NCI-H2029 (cell line): Measurements from ENCODE around the gene FMNL2.
A peak's percentile ranks its signal among the peaks of the same experiment; 100 is the strongest.

ENCODE experiments used
- DNase-seq: peaks from one replicate; lab custom pipeline; 2025; lab: John Stamatoyannopoulos, UW

The FMNL2 gene

GRCh38 chr2:152649997-152650396 is 315.0 kb downstream of the FMNL2 start:
- no peak for DNase-seq

GRCh38 chr2:152650768-152651371 is 315.9 kb downstream of the FMNL2 start:
- DNase-seq = no peak

GRCh38 chr2:152651834-152652233 is 316.9 kb downstream of the FMNL2 start:
- DNase-seq = no peak

- no peak for DNase-seq
Observed at GRCh38 chr2:152655880-152656279, 320.9 kb downstream of the FMNL2 start.

- DNase-seq = no peak
Observed at GRCh38 chr2:152657043-152657442, 322.1 kb downstream of the FMNL2 start.

- no peak for DNase-seq
Observed at GRCh38 chr2:152658221-152658620, 323.2 kb downstream of the FMNL2 start.

- no peak for DNase-seq
Observed at GRCh38 chr2:152661076-152661475, 326.1 kb downstream of the FMNL2 start.

GRCh38 chr2:152664725-152665124 is 329.8 kb downstream of the FMNL2 start:
- DNase-seq = no peak

- no peak for DNase-seq
Observed at GRCh38 chr2:152674334-152674733, 339.4 kb downstream of the FMNL2 start.

- no peak for DNase-seq
Observed at GRCh38 chr2:152676461-152676860, 341.5 kb downstream of the FMNL2 start.

- no peak for DNase-seq
Observed at GRCh38 chr2:152678808-152679207, 343.8 kb downstream of the FMNL2 start.

- no peak for DNase-seq
Observed at GRCh38 chr2:152682663-152683062, 347.7 kb downstream of the FMNL2 start.

- DNase-seq = no peak
Observed at GRCh38 chr2:152683400-152683799, 348.4 kb downstream of the FMNL2 start.

GRCh38 chr2:152686321-152686720 is 351.3 kb downstream of the FMNL2 start:
- no peak for DNase-seq

GRCh38 chr2:152693033-152693432 is 358.1 kb downstream of the FMNL2 start:
- no peak for DNase-seq

GRCh38 chr2:152694161-152694661 is 359.2 kb downstream of the FMNL2 start:
- peak; percentile 1 for DNase-seq

GRCh38 chr2:152695763-152696162 is 360.8 kb downstream of the FMNL2 start:
- DNase-seq = no peak

GRCh38 chr2:152696476-152696875 is 361.5 kb downstream of the FMNL2 start:
- no peak for DNase-seq
